Peyer's patch (tissue), 4 donors: ENCODE data around the gene ALS2CL.

ENCODE experiments used
- POLR2A ChIP-seq, 2 donors: fragments of 450-650 bp; IDR thresholded peaks; one replicate each; pipeline ENCODE4 v1.5.1; 2017; ENCODE audit warnings: antibody characterized with exemption in 2 of 2, mild to moderate bottlenecking in 2 of 2, moderate library complexity in 2 of 2
- TF ChIP-seq, protein P1 (sequence below), 6 experiments: fragments of 450-650 bp in 4 of 6; fragments of 200-600 bp in 2 of 6; sonication (generic) in 1 of 6; IDR thresholded peaks; one replicate each; pipeline ENCODE4 v1.5.1; 2017 to 2019; ENCODE audit warnings: antibody characterized with exemption in 6 of 6, mild to moderate bottlenecking in 3 of 6, moderate library complexity in 1 of 6

DNA sequence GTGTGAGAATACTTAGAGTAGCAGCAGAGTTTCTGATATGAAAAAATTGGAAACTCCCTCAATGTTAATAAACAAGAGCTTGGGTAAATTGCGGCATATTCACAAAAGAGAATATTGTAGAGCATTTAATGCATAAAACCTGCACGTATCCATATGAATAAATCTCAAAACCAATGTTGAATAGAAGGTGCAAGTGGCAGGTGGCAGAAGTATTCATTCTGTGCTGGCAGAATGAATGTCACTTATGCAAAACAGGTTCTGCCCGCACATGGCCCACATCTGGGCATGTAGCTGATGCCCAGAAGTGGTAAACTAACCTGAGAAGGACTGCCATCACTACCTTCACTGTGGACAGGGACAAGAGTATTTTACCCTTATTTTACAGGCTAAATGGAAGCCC, 38.3 kb upstream of the ALS2CL start:
- TF ChIP-seq, protein P1, sequence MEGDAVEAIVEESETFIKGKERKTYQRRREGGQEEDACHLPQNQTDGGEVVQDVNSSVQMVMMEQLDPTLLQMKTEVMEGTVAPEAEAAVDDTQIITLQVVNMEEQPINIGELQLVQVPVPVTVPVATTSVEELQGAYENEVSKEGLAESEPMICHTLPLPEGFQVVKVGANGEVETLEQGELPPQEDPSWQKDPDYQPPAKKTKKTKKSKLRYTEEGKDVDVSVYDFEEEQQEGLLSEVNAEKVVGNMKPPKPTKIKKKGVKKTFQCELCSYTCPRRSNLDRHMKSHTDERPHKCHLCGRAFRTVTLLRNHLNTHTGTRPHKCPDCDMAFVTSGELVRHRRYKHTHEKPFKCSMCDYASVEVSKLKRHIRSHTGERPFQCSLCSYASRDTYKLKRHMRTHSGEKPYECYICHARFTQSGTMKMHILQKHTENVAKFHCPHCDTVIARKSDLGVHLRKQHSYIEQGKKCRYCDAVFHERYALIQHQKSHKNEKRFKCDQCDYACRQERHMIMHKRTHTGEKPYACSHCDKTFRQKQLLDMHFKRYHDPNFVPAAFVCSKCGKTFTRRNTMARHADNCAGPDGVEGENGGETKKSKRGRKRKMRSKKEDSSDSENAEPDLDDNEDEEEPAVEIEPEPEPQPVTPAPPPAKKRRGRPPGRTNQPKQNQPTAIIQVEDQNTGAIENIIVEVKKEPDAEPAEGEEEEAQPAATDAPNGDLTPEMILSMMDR (IDR thresholded peaks at IDR 0.05) = no peak
- TF ChIP-seq POLR2A (IDR thresholded peaks at IDR 0.05) = no peak
